GM19351 (cell line): ENCODE measurements around the gene ARL4C.
"Not testable (repeated sequence)": the region's sequence is repeated elsewhere in the genome, so short reads cannot be mapped to it uniquely, and the experiment has no call there.

Experiments used
- ATAC-seq: cut with Tn5 transposase; IDR thresholded peaks from one replicate; pipeline ENCODE4 v1.9.1; 2021; ENCODE audit warnings: mild to moderate bottlenecking, moderate library complexity; ENCODE audit not compliant: unreplicated experiment

Gene ARL4C

DNA sequence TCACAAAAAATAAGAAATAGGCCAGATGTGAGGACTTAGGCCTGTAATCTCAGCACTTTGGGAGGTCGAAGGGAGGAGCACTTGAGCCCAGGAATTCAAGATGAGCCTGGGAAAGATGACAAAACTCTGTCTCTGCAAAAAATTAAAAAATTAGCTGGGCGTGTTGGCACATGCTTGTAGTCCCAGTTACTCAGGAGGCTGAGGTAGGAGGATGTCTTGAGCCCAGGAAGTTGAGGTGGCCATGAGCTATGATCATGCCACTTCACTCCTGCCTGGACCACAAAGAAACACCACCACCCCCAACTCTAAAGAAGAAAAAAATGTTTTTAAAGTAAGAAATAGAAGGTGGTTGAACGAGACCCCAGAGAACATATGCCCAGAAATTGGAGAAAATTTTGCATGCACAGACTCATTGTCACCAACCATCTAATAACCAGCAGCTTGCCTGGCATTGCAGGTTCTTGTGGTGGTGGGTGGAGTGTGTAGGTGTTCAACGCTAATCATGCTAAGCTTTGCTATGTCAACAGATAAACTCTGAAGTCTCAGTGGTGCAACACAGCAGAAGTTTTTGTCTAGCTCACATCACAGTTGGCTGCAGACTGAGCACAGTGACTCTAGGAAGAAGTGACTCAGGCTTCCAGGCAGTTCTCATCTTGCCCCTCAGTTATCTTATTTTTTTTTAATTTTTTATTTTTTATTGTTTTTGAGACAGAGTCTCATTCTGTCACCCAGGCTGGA is 18.6 kb downstream of the ARL4C start:
- no peak for ATAC-seq

GRCh38 chr2:234476766-234477165 is 20.1 kb downstream of the ARL4C start:
- ATAC-seq, result no peak

GRCh38 chr2:234474654-234475053 is 22.2 kb downstream of the ARL4C start:
- no peak for ATAC-seq

- ATAC-seq, result no peak
Measured at GRCh38 chr2:234472155-234472554, 24.7 kb downstream of the ARL4C start.

- no peak for ATAC-seq
Measured at GRCh38 chr2:234469972-234470371, 26.9 kb downstream of the ARL4C start.

- ATAC-seq, result no peak
Measured at GRCh38 chr2:234469251-234469845, 27.5 kb downstream of the ARL4C start.

GRCh38 chr2:234468503-234468902 is 28.4 kb downstream of the ARL4C start:
- no peak for ATAC-seq

GRCh38 chr2:234467289-234467688 is 29.6 kb downstream of the ARL4C start:
- ATAC-seq, result no peak

- ATAC-seq, result no peak
Measured at GRCh38 chr2:234464291-234464645, 32.6 kb downstream of the ARL4C start.

- no peak for ATAC-seq
Measured at GRCh38 chr2:234463626-234464290, 33.1 kb downstream of the ARL4C start.

GRCh38 chr2:234462218-234462992 is 34.5 kb downstream of the ARL4C start:
- no peak for ATAC-seq

- ATAC-seq, result no peak
Measured at GRCh38 chr2:234459401-234460009, 37.4 kb downstream of the ARL4C start.

GRCh38 chr2:234458466-234458865 is 38.4 kb downstream of the ARL4C start:
- ATAC-seq, result no peak

- no peak for ATAC-seq
Measured at GRCh38 chr2:234457421-234457820, 39.5 kb downstream of the ARL4C start.

GRCh38 chr2:234455246-234455645 is 41.6 kb downstream of the ARL4C start:
- not testable (repeated sequence) for ATAC-seq

- ATAC-seq, result no peak
Measured at GRCh38 chr2:234454433-234454832, 42.4 kb downstream of the ARL4C start.

GRCh38 chr2:234453216-234453615 is 43.7 kb downstream of the ARL4C start:
- ATAC-seq, result no peak

DNA sequence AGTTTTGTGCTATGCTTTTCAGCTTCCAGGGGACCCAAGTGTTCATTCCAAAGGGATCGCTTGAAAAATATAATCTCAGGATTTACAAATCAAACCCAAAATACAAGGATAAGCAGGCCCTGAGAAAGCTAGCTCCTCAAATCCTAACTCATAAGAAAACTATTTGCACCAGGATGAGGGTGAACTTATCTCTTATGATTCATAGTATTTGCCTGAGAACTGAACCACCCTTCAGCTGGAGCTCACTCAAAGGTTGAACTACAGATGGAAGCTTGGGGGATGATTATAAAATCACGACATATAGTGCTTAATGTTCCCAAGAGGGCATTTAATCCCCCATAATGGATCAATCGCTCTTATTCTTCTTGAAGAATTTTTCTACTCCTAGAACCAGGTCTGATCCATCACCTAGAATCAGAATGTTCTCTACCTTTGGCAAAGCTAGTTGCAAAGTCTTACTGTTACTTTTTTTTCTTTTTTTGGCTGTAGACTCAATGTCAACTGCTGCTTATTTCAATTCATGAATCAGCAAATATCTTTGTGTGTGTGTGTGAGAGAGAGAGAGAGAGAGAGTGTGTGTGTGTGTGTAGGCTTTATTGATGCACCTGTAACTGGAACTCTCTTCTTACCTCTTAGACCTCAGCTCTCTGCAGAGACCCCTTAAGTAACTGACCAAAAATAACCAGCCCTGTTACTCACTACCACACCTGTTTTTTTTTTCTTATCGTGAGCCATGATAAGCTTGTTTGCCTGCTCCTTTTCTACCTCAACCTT is 44.8 kb downstream of the ARL4C start:
- no peak for ATAC-seq

- ATAC-seq, result no peak
Measured at GRCh38 chr2:234451242-234451641, 45.6 kb downstream of the ARL4C start.

DNA sequence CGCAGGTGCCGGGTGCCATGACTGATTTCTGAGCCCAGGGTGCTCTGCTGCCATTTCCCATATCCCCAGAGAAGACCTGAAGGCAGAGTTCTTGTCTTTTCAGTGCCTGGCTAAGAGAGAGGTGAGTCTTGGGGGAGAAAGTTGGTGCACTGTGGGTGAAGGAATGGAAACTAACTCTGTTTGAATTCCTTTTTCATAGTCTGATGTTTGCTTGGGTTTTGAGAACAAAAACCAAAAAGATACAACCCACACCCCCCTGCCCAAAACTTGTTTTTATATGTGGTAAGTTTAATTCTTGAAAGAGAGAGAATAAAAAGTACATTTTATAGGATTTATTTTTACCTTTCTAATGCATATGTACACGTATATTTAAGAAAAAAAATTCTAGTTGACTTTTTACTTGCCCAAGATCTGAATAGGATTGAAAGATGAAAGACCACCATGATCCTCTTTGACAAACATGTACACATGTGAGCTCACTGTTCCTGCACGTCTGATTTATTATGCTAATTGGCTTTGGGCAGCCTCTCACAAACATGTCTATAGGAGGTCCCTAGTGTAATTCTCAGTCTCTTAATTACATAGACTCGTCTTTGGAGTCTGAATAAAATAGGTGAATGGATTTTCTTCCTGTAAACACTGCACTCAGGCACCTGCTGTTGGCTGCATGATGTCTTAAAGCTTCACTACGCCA is 46.3 kb downstream of the ARL4C start:
- no peak for ATAC-seq
